ENCODE measurements around the gene KLHL29.

DNA sequence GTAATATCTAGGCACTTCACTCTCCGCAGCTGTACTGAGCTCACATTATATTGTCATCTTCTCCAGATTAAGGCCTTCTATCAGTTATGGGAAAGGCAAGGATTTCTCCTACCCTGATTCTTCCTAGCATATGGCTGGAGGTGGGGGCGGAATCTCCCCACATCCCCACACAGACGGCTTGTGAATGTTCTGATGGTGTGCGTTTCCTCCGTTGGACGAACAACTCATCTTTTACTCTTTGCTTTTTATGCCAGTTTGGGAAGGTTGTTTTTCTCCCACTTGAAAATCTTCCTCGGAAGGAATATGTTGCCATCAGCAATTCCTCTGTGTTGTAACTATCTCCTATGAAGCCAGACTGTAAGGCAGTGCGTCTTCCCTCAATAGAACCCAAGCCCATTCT is 24.3 kb downstream of the KLHL29 start:
- TF ChIP-seq, protein P1, sequence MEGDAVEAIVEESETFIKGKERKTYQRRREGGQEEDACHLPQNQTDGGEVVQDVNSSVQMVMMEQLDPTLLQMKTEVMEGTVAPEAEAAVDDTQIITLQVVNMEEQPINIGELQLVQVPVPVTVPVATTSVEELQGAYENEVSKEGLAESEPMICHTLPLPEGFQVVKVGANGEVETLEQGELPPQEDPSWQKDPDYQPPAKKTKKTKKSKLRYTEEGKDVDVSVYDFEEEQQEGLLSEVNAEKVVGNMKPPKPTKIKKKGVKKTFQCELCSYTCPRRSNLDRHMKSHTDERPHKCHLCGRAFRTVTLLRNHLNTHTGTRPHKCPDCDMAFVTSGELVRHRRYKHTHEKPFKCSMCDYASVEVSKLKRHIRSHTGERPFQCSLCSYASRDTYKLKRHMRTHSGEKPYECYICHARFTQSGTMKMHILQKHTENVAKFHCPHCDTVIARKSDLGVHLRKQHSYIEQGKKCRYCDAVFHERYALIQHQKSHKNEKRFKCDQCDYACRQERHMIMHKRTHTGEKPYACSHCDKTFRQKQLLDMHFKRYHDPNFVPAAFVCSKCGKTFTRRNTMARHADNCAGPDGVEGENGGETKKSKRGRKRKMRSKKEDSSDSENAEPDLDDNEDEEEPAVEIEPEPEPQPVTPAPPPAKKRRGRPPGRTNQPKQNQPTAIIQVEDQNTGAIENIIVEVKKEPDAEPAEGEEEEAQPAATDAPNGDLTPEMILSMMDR (IDR thresholded peaks at IDR 0.05 in 2 of 3, conservative IDR thresholded peaks at IDR 0.05 in 1 of 3; ENCODE audit: borderline replicate concordance in 1 of 3, insufficient read depth in 1 of 3, low read depth in 2 of 3, low read length in 2 of 3): no peak
- TF ChIP-seq, protein P2, sequence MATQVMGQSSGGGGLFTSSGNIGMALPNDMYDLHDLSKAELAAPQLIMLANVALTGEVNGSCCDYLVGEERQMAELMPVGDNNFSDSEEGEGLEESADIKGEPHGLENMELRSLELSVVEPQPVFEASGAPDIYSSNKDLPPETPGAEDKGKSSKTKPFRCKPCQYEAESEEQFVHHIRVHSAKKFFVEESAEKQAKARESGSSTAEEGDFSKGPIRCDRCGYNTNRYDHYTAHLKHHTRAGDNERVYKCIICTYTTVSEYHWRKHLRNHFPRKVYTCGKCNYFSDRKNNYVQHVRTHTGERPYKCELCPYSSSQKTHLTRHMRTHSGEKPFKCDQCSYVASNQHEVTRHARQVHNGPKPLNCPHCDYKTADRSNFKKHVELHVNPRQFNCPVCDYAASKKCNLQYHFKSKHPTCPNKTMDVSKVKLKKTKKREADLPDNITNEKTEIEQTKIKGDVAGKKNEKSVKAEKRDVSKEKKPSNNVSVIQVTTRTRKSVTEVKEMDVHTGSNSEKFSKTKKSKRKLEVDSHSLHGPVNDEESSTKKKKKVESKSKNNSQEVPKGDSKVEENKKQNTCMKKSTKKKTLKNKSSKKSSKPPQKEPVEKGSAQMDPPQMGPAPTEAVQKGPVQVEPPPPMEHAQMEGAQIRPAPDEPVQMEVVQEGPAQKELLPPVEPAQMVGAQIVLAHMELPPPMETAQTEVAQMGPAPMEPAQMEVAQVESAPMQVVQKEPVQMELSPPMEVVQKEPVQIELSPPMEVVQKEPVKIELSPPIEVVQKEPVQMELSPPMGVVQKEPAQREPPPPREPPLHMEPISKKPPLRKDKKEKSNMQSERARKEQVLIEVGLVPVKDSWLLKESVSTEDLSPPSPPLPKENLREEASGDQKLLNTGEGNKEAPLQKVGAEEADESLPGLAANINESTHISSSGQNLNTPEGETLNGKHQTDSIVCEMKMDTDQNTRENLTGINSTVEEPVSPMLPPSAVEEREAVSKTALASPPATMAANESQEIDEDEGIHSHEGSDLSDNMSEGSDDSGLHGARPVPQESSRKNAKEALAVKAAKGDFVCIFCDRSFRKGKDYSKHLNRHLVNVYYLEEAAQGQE (IDR thresholded peaks at IDR 0.05; ENCODE audit: low read depth): no peak
- TF ChIP-seq SP1 (IDR thresholded peaks at IDR 0.05; ENCODE audit: low read depth): no peak
- TF ChIP-seq RAD21 (IDR thresholded peaks at IDR 0.05; ENCODE audit: low read depth): no peak
- no peak for TF ChIP-seq EZH2phosphoT487 (IDR thresholded peaks at IDR 0.05; ENCODE audit: borderline replicate concordance)
- TF ChIP-seq POLR2A (IDR thresholded peaks at IDR 0.05; ENCODE audit: borderline replicate concordance, extremely low read depth, insufficient read depth, insufficient read length): no peak
- TF ChIP-seq EZH2 (IDR thresholded peaks at IDR 0.05): no peak
- TF ChIP-seq EGR1 (IDR thresholded peaks at IDR 0.05; ENCODE audit: low read depth): no peak
- TF ChIP-seq POLR2AphosphoS5 (IDR thresholded peaks at IDR 0.05; ENCODE audit: low read depth, low read length): no peak
